Skin epidermis (tissue), 12 donors: Measurements from ENCODE around the gene GPR155.

ENCODE experiments used
- H3K27ac ChIP-seq, 21 experiments: fragments of 200-600 bp; sonication (generic) in 11 of 21; one replicate each; pipeline ENCODE4 v1.5.0; 2020; ENCODE audit warnings: mild to moderate bottlenecking in 3 of 21, inconsistent platforms in 2 of 21, moderate library complexity in 2 of 21
- H3K4me3 ChIP-seq, 7 experiments: fragments of 200-600 bp; sonication (generic) in 2 of 7; one replicate each; pipeline ENCODE4 v1.5.0; 2020; ENCODE audit warnings: inconsistent platforms in 2 of 7, mild to moderate bottlenecking in 2 of 7, moderate library complexity in 1 of 7

The GPR155 gene, protein sequence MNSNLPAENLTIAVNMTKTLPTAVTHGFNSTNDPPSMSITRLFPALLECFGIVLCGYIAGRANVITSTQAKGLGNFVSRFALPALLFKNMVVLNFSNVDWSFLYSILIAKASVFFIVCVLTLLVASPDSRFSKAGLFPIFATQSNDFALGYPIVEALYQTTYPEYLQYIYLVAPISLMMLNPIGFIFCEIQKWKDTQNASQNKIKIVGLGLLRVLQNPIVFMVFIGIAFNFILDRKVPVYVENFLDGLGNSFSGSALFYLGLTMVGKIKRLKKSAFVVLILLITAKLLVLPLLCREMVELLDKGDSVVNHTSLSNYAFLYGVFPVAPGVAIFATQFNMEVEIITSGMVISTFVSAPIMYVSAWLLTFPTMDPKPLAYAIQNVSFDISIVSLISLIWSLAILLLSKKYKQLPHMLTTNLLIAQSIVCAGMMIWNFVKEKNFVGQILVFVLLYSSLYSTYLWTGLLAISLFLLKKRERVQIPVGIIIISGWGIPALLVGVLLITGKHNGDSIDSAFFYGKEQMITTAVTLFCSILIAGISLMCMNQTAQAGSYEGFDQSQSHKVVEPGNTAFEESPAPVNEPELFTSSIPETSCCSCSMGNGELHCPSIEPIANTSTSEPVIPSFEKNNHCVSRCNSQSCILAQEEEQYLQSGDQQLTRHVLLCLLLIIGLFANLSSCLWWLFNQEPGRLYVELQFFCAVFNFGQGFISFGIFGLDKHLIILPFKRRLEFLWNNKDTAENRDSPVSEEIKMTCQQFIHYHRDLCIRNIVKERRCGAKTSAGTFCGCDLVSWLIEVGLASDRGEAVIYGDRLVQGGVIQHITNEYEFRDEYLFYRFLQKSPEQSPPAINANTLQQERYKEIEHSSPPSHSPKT

DNA sequence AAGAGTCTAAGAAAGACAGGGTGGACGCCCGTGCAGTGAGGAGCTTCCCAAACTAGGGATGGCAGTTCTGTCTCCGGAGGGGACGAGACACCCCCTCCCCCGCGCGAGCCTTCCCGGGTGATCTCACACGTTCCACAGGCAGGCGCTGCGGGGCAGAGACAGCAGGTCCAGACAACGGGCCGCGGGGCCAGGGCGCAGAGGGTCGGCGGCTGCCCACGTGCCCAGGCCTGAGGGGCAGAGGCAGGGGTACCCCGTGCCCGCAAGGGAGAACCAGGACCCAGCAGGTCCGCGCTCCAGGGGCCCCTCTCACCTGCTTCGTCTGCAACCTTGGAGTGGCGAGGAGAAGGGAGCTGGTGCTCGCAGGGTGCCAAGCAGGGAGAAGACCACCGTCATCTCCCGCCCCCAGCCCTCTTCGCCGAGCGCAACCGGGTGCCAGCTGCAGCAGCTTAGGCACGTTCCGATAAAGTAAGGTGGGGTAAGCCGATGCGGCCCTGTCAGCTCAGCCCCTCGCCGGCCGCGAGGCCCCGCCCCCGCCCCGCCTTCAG is at the start of gene GPR155:
GPR155 (minus strand) TSS at position 467 of the 545 bp plus-strand sequence. CDS start 5,073 bp downstream, outside the sequence.
- peak within 1 kb of the TSS; percentile 26 to 92 (median 85) for H3K27ac ChIP-seq
- H3K4me3 ChIP-seq = peak within 1 kb of the TSS; percentile 65 to 91 (median 85)

GRCh38 chr2:174535757-174536703 is 49.2 kb upstream of the GPR155 start:
- peak overlapping the region in 10 of 21 experiments; percentile 9 to 65 (median 40) for H3K27ac ChIP-seq

GRCh38 chr2:174535083-174535482 is 48.3 kb upstream of the GPR155 start:
- Histone ChIP-seq H3K4me3 (no peak overlapping the region), H3K27ac (peak overlapping the region in 5 of 21 experiments; percentile 9 to 43 (median 36))

More at GRCh38 chr2:174535757-174536703, 49.2 kb upstream of the GPR155 start:
- no peak overlapping the region for H3K4me3 ChIP-seq

DNA sequence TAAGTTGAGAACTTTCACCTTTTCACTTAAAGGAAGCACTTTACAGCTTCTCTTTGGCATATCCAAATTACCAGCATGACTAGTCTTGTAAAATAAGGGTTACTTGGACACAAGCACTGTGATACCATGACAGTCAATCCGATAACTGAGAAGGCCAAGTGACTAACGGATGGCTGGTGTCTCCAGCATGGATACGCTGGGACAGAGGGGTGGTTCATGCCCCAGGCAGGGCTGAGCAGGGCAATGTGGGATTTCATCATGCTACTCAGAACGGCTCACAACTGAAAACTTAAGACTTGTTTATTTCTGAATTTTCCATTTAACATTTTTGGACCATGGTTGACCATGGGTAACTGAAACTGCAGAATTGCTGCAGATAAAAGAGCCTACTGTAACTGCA is 43.1 kb upstream of the GPR155 start:
- Histone ChIP-seq H3K4me3 (no peak overlapping the region), H3K27ac (no peak overlapping the region)

GRCh38 chr2:174527959-174528358 is 41.1 kb upstream of the GPR155 start:
- Histone ChIP-seq H3K4me3 (no peak overlapping the region), H3K27ac (peak overlapping the region in 1 of 21 experiments; percentile 2)

DNA sequence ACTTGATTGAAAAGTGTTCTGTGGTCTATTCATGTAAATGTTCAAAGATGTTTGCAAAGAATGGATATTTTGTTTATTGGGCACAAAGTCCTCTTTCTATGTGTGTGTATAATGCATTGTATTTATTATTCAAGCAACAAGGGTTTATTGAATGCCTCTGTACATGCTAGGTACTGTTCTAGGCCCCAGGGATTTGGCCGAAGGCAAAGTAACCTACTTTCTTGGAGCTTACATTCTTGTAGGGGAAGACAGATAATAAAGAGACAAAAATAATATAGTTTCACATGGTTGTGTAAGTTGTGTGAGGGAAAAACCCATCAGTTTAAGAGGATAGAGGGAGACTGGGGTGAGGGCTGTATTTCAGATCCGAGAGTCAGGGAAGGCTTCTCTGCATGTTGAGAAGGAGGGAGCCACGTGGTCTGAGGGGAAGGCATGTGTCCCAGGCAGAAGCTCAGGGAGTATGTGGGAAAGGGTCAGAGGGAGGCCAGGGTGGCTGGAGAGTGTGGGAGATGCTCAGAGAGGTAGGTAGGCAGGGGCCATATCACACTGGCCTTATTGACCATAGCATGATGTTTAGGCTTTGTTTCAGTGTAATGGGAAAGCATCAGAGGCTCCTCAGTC is 40.4 kb upstream of the GPR155 start:
- Histone ChIP-seq H3K27ac (peak overlapping the region in 1 of 21 experiments; percentile 2), H3K4me3 (no peak overlapping the region)

GRCh38 chr2:174524527-174524926 is 37.7 kb upstream of the GPR155 start:
- Histone ChIP-seq H3K4me3 (no peak overlapping the region), H3K27ac (peak overlapping the region in 3 of 21 experiments; percentile 22 to 61 (median 37))

DNA sequence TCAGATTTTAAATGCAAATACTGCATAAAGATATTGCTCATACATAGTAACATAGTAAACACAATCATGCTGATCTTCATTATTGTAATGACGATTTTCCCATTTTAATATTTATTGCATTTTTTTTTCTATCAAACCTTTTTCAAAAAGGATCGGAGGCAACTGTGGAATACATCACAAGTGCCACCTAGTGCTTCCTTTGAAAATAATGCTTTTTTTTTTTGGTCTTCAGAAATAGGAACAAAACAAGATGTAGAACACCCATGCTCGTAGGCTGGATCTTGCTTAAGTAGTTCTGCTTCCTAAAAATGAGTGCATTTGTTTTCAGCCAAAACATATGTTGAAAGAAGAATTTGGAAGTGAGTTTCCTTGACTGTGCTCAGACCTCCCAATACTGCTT is 35.7 kb upstream of the GPR155 start:
- H3K27ac ChIP-seq = no peak overlapping the region
- H3K4me3 ChIP-seq = no peak overlapping the region

- Histone ChIP-seq H3K27ac (no peak overlapping the region), H3K4me3 (no peak overlapping the region)
Observed at GRCh38 chr2:174518395-174518794, 31.6 kb upstream of the GPR155 start.

DNA sequence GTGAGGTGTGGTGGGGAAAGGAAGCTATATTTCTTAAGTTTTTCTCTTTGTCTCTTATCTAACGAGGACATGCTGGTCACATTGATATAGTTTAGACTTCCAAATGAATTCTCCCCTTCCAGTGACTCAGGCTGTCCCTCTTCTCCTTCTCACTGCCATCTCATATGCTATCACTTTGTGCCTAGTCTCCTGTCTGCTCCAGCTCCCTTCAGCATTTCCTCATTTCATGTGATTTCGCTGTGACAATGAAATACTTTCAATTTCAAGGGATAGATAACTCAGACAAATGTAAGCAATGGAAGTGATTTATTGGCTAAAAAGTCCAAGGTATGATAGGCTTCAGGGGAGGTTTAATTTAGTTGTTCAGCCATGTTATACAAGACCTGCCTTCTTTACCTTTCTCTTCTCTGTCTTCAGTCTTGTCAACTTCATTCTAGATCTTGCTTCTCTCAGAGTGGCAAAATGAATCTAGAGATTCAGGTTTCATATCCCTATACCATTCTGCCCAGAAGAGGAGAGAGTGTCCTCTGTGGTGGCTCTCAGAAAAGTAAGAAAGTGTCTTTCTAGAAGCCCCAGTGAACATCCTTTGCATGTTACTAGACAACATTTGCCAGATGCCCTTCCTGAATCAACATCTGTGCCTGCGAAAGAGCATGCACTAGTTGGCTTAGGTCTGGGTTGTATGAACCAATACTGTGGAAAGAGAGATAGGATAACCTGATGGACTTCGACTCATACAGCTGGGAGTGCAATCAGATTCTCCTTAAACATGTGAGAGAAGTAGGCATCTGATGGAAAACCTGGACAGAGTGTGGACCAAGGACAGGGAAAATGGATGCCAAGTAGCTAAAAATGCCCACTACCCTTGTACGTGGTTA is 29.9 kb upstream of the GPR155 start:
- peak overlapping the region in 1 of 21 experiments; percentile 19 for H3K27ac ChIP-seq
- H3K4me3 ChIP-seq = no peak overlapping the region

DNA sequence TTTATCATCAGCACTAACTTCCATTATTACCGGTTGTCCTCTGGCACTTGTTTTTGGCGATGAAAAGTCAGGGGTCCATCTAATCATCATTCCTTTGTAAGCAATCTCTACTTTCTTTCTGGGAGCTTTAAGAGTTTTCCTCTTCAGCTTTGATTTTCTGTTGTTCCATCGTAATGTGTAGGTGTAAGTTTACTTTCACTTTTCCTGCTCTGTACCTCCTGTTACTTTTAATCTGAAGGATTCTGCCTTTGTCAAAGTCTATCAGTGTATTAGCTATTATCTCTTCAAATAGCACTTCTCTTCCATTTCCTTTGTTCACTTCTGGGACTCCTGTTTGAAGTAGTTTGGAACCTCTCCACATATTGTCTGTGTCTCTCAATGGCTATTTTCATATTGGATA is 25.5 kb upstream of the GPR155 start:
- no peak overlapping the region for H3K27ac ChIP-seq
- H3K4me3 ChIP-seq = no peak overlapping the region

DNA sequence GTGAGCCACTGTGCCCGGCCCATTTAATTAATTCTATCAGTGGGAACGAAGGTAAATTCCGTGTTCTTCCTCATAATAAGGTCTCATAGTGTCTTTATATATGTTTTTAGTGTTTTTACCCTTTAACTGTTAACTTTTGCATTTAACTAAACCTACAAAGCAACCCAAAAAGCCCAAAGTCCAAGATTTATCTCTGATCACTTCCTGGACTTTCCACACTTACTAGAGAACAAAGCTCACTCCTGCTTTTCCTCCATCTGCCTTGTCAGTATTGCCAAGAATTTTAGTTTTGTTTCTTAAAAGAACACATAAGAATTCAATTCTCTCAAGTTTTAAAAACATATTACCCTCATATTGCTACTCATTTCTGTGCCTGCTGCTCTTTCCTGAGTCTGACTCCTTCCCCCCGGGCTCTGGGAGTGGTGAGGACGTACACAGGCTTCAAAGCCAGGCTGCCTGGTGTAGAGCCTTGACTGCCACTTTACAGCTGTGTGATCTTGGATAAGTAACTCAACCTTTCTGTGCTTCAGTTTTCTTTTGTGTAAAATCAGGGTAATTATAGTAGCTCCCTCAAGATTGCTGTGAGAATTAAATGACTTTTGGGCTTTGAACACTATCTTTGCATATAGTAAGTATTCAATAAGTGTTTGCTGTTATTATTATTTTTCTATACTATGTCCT is 24.9 kb upstream of the GPR155 start:
- no peak overlapping the region for H3K27ac ChIP-seq

GRCh38 chr2:174510583-174511189 is 23.9 kb upstream of the GPR155 start:
- Histone ChIP-seq H3K27ac (no peak overlapping the region), H3K4me3 (no peak overlapping the region)

More for the DNA sequence above, 24.9 kb upstream of the GPR155 start:
- H3K4me3 ChIP-seq = no peak overlapping the region

GRCh38 chr2:174503161-174503809 is 16.5 kb upstream of the GPR155 start:
- Histone ChIP-seq H3K27ac (no peak overlapping the region), H3K4me3 (no peak overlapping the region)

DNA sequence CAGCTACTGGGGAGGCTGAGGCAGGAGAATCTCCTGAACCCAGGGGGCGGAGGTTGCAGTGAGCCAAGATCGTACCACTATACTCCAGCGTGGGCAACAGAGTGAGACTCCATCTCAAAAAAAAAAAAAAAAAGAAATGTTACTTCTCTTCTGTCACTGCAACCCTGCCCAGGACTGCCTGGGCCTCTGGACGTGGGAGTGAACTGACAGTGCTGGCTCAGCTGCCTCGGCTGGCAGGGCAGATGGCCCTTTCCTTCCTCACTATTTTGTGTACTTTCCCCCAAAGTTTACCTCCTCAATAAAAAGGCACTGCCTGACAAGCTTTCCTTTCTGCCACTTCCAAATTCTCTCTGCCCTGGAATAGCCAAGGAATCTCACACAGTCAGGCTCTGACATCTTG is 12.5 kb upstream of the GPR155 start:
- Histone ChIP-seq H3K4me3 (no peak overlapping the region), H3K27ac (no peak overlapping the region)

DNA sequence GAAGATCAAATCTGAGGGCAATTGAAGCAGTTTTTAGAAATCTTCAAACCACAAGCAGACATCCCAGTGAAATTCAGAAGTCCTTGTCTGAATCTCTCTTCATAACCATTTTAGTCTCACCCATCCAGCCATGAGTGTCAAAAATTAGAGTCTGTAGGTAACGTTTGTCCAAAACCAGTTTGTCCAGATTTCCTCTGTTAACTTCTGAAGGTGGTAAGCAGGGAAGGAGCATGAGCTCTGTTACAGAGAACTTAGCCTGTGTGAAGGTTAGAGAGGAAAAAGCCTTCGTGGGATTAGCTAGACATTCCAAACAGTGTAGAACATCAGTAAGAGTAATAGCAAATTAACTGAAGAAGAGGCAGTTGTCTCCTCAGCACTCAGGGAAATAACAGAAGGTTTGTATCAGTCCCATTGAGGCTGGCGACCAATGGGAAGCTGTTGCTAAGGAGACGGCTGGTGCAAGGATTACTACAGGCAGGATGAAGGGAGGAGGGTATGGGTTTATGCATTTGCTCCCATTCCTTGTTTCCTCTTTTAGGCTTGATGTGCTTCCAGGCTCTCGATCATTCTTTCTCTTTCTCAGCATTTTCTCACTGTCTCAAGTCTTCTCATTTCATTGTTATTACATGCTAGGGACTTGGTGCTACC is 8.7 kb upstream of the GPR155 start:
- Histone ChIP-seq H3K27ac (peak overlapping the region in 2 of 21 experiments; percentile 72 to 85), H3K4me3 (no peak overlapping the region)
